ENCODE measurements around the gene RPH3AL. TPM values are rescaled to one million over a fixed set of nuclear protein-coding genes. Genes with fewer than 3 reads are reported as not detected.

The RPH3AL gene
- total RNA-seq, 1 experiment from 2014 or later: 3.0 TPM

GRCh38 chr17:251531-251930 lies 101.1 kb downstream of the RPH3AL start:
- Histone ChIP-seq H4K20me1 (ENCODE audit: control insufficient read depth, insufficient read depth, insufficient read length) (no peaks in the 10 kb centered on the region), H2BK15ac (ENCODE audit: low read depth, low read length) (no peak overlapping the region), H2BK5ac (ENCODE audit: insufficient read length, low read length) (no peak overlapping the region), H3K79me1 (ENCODE audit: insufficient read depth, low read depth, low read length, poor library complexity, severe bottlenecking) (no peaks in the 10 kb centered on the region), H3K4me2 (ENCODE audit: insufficient read depth, insufficient read length, low read length) (no peak overlapping the region), H4K8ac (replicated peaks; ENCODE audit: insufficient read length, low read depth, low read length) (no peak overlapping the region), H3K14ac (ENCODE audit: insufficient read depth, low read length) (no peak overlapping the region), H3K18ac (ENCODE audit: insufficient read length, low read depth, low read length) (no peak overlapping the region), H2AFZ (ENCODE audit: low read length) (no peak overlapping the region), H3K23ac (ENCODE audit: insufficient read length, low read depth, low read length) (no peak overlapping the region), H3K9me3 (ENCODE audit: control insufficient read depth, low read depth, low read length) (no peaks in the 10 kb centered on the region), H2AK5ac (ENCODE audit: insufficient read length, low read length) (no peak overlapping the region), H4K91ac (ENCODE audit: insufficient read length, low read depth, low read length) (no peak overlapping the region), H2BK12ac (ENCODE audit: insufficient read length, low read depth, low read length) (no peak overlapping the region), H3K23me2 (ENCODE audit: insufficient read length, low read depth, low read length, poor library complexity, severe bottlenecking) (no peaks in the 10 kb centered on the region), H3K79me2 (ENCODE audit: insufficient read depth, low read length) (no peaks in the 10 kb centered on the region), H3K56ac (ENCODE audit: insufficient read length, low read depth, low read length) (no peak overlapping the region), H3K4ac (ENCODE audit: low read depth, low read length) (no peak overlapping the region), H3K4me1 (ENCODE audit: insufficient read depth, low read length) (no peaks in the 10 kb centered on the region), H2BK120ac (ENCODE audit: low read depth, low read length, poor library complexity, severe bottlenecking) (no peak overlapping the region), H3K27me3 (ENCODE audit: insufficient read depth, low read length) (no peaks in the 10 kb centered on the region), H2BK20ac (ENCODE audit: low read depth, low read length, poor library complexity, severe bottlenecking) (no peak overlapping the region), H3K27ac (ENCODE audit: insufficient read length, low read depth, low read length) (no peak overlapping the region), H4K5ac (ENCODE audit: insufficient read length, low read depth, low read length) (no peak overlapping the region), H3T11ph (ENCODE audit: low read length) (no peak overlapping the region), H3K9ac (ENCODE audit: extremely low read depth, insufficient read length, low read length) (no peak overlapping the region)
- WGBS (ENCODE audit: extremely low coverage, insufficient read length, low lambda C conversion rate): no CpG with 5 or more reads among the region's 12 CpGs
- H3K4me1 Mint-ChIP-seq: 0 out of 4 replicates have a peak, but pooled peaks cover 0 to 2% of the 10 kb centered on the region in 2 experiments
- H3K27me3 Mint-ChIP-seq (ENCODE audit: low read depth): peaks cover 8% of the 10 kb centered on the region
- no peaks in the 10 kb centered on the region for H3K36me3 Mint-ChIP-seq (ENCODE audit: insufficient read depth in 1 of 3, low read depth in 3 of 3)
- DNase-seq: no peak
- no peak for TF ChIP-seq CTCF (conservative IDR thresholded peaks at IDR 0.05)
- no peaks in the 10 kb centered on the region for H3K9me3 Mint-ChIP-seq
- H3K27ac Mint-ChIP-seq: no peak overlapping the region; a peak in 1 of 7 replicates
- H3K4me3 Mint-ChIP-seq: no peak overlapping the region

Measured in H9 (cell line).